BE2C (cell line): Measurements from ENCODE around the gene DISP2.

ENCODE experiments used
- DNase-seq: peaks from one replicate; pipeline ENCODE4 v3.0.0-alpha.2; 2020
- H3K27me3 ChIP-seq: fragments of 250-450 bp; sonication (Bioruptor Pico); 2 replicates; pipeline ENCODE4 v1.5.1; 2020; ENCODE audit warnings: mild to moderate bottlenecking
- H3K36me3 ChIP-seq: fragments of 250-450 bp; sonication (Bioruptor Pico); 2 replicates; pipeline ENCODE4 v1.5.1; 2020; ENCODE audit warnings: mild to moderate bottlenecking
- H3K4me1 ChIP-seq: fragments of 250-450 bp; sonication (Bioruptor Pico); 2 replicates; pipeline ENCODE4 v1.5.1; 2020
- H3K4me3 ChIP-seq: 2 replicates; pipeline ENCODE4 v1.5.1; 2011; ENCODE audit warnings: low read depth, low read length
- H3K9me3 ChIP-seq: fragments of 250-450 bp; sonication (Bioruptor Pico); 2 replicates; pipeline ENCODE4 v1.5.1; 2020
- TF ChIP-seq, protein P1 (sequence below): IDR thresholded peaks from 2 replicates; pipeline ENCODE4 v1.5.1; 2012; ENCODE audit warnings: mild to moderate bottlenecking, low read depth, low read length

DISP2 gene

DNA sequence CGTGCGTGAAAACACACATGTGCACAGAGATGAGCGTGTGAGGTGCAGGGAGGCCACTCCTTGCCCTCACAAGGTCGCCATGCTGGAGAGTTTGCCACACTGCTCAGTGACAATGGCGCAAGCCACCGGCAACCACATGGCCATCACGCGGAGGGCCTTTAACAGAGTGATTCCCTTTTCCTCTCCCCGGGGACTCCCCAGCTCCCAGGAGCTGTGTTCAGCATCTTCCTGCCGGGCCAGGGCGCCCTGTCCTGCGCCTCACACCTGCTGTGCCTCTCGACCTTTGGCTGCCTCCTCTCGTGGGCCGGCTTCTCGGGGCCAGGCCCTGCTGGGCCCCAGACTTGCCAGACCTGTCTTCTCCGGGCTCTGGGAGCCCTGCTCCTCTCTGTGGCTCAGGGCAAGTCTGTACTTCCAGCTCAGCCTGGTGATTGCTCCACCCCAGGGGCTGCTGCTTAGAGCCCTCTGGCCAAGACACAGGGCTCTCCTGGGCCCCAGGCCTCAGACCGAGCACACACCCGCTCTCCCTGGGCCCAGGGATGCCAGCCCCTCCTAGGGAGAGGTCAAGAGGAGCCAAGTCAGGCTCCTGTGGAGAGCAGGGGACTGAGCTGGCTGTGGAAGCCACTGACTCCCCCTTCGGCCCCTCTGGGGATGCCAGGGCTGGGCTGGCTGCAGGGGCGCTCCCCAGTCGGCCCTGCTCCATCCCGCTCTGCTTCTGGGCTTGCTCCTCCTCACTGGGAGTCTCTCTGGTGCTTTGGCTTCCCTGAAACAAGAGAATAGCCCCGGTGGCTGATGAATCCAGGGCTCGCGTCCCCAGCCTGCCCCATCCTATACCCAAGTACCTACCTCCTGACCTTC is 22.9 kb upstream of the DISP2 start:
- peaks cover 62% of the 10 kb centered on the region for H3K4me1 ChIP-seq
- H3K36me3 ChIP-seq, result no peaks in the 10 kb centered on the region
- TF ChIP-seq, protein P1, sequence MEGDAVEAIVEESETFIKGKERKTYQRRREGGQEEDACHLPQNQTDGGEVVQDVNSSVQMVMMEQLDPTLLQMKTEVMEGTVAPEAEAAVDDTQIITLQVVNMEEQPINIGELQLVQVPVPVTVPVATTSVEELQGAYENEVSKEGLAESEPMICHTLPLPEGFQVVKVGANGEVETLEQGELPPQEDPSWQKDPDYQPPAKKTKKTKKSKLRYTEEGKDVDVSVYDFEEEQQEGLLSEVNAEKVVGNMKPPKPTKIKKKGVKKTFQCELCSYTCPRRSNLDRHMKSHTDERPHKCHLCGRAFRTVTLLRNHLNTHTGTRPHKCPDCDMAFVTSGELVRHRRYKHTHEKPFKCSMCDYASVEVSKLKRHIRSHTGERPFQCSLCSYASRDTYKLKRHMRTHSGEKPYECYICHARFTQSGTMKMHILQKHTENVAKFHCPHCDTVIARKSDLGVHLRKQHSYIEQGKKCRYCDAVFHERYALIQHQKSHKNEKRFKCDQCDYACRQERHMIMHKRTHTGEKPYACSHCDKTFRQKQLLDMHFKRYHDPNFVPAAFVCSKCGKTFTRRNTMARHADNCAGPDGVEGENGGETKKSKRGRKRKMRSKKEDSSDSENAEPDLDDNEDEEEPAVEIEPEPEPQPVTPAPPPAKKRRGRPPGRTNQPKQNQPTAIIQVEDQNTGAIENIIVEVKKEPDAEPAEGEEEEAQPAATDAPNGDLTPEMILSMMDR, result no peak
- no peaks in the 10 kb centered on the region for H3K9me3 ChIP-seq
- DNase-seq, result peak; percentile 47
- no peaks in the 10 kb centered on the region for H3K27me3 ChIP-seq
- no peak overlapping the region for H3K4me3 ChIP-seq

DNA sequence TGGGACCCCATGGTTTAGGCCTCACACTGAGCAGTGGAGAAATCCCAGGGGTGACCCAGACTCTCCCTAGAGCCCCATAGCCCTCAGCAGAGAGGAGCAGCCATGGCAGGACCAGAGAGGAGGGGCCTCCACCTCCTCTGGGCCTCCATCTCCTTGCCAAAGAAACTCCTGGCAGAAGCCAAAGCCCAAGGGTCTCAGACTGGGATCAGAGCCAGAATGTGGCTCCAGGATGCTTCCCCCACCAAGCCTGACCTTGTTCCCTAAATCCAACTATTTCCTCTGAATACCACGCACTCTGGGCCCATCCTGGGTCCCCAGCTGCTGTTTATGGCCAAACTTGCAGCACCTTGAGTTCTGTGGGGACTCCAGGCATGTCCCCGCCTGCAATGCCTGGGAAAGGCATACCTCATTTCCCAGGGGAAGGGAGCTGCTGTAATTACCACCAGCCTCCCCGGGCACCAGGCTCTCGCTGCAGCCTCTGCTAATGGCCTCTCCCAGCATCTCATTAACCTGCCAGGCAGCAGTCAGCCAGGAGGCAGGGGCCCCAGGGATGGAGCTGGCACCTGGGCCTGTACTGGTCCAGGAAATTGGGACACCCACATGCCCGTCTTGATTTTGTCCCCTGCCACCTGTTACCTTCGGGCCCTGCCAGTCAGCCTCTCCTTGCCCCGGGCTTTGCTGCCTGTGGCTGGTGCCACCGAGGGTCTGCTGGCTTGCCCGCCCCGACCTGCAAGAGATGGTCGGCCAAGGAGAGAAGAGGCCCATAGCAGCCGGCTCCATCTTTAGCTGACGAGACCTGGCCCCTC is 21.9 kb upstream of the DISP2 start:
- DNase-seq, result peak; percentile 81
- Histone ChIP-seq H3K36me3 (no peaks in the 10 kb centered on the region), H3K27me3 (no peaks in the 10 kb centered on the region), H3K4me1 (peaks cover 65% of the 10 kb centered on the region), H3K9me3 (no peaks in the 10 kb centered on the region), H3K4me3 (no peak overlapping the region)
- TF ChIP-seq, protein P1, result no peak

DNA sequence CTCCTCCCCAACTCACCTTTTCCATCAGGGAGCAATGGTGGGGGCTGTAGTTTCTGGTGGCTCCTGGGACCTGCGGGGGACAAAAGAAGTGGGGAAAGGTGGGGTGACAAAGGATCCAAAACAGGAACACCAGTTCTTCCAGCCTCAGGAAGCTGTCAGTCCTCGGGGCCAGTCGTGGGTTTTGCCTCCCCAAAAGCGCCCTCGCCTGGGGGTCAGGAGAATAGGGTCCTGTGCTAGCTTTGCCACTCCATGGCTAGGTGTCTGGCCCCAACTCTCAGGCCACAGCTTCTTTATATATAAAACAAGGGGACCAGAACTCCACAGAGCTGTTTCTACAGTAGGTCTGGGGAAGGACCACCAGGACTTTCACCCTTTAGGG is 21.3 kb upstream of the DISP2 start:
- DNase-seq, result no peak
- Histone ChIP-seq H3K36me3 (no peaks in the 10 kb centered on the region), H3K27me3 (no peaks in the 10 kb centered on the region), H3K4me3 (no peak overlapping the region), H3K4me1 (peaks cover 71% of the 10 kb centered on the region), H3K9me3 (no peaks in the 10 kb centered on the region)
- TF ChIP-seq, protein P1, result peak; percentile 20; the same call in 1 of the 2 replicates

DNA sequence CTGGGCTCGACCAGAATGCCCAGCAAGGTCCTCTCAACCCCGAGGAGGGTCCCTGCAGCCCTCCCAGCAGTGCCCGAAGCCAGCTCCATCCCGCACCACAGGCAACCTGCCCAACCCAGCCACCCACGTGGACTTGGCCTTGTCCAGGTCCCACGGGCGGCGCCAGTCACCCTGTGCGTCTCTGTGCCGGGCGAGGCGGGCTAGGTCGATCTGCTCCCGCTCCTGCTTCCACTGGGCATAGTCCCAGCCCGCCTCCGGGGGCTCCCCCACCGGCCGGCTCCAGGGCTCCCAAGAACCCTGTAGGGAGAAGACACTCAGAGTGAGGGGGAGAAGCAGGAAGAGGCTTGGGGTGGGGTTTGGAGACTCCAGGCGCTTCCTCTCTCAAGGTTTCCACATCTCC is 20.4 kb upstream of the DISP2 start:
- H3K27me3 ChIP-seq, result no peaks in the 10 kb centered on the region
- no peak overlapping the region for H3K4me3 ChIP-seq

DNA sequence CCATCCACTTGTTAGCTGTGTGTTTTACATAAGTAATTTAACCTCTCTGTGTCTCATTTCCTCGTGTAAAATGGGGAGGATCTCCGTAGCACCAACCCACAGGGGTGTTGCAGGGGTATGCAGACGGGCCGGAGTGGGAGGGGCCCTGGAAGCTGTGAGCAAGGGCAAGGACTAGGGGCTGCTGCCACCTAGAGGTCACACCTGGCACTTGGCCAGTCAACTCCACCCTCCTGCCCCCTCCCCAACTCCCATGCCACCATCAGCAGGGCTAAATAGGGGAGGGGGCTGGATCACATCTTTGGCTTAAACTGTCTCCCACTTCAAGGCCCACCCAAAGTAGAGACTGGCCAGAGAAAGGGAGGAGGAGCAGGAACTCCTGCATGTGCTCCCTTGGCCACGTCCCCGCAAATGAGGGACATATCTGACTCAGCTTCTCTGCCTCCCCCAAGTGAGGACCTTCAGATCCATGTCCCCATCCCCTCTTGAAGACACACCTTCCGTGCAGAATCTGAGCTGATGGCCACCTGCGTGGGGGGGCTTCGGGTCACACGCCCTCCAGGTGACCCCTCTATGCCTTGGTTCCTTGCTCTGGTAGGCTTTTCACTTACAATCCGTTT is 19.9 kb upstream of the DISP2 start:
- DNase-seq, result peak; percentile 89
- peaks cover 71% of the 10 kb centered on the region for H3K4me1 ChIP-seq
- H3K4me3 ChIP-seq, result no peak overlapping the region
- H3K27me3 ChIP-seq, result no peaks in the 10 kb centered on the region
- no peaks in the 10 kb centered on the region for H3K9me3 ChIP-seq
- H3K36me3 ChIP-seq, result no peaks in the 10 kb centered on the region
- TF ChIP-seq, protein P1, result peak; percentile 96

More for the DNA sequence above, 20.4 kb upstream of the DISP2 start:
- Histone ChIP-seq H3K4me1 (peaks cover 71% of the 10 kb centered on the region), H3K36me3 (no peaks in the 10 kb centered on the region), H3K9me3 (no peaks in the 10 kb centered on the region)
- DNase-seq, result no peak
- TF ChIP-seq, protein P1, result no peak
